NCI-H2107 treated with DMSO at 0.1 percent for 48 hours (cell line): ENCODE results near the gene HSD3B7.
"Not testable (repeated sequence)": the region's sequence is repeated elsewhere in the genome, so short reads cannot be mapped to it uniquely, and the experiment has no call there.

ENCODE experiments used
- DNase-seq: peaks from one replicate; lab custom pipeline; 2025; ENCODE audit not compliant: unreplicated experiment; lab: John Stamatoyannopoulos, UW

HSD3B7 gene

GRCh38 chr16:31017756-31018155 is 32.7 kb downstream of the HSD3B7 start:
- DNase-seq: not testable (repeated sequence)

- DNase-seq: no peak
These were observed 35.5 kb downstream of the HSD3B7 start for GRCh38 chr16:31020536-31020935.

- DNase-seq: no peak
These were observed 37.7 kb downstream of the HSD3B7 start for GRCh38 chr16:31022544-31023251.

GRCh38 chr16:31023252-31023602 is 38.2 kb downstream of the HSD3B7 start:
- no peak for DNase-seq

GRCh38 chr16:31023627-31024226 is 38.7 kb downstream of the HSD3B7 start:
- DNase-seq: no peak

GRCh38 chr16:31025339-31025738 is 40.3 kb downstream of the HSD3B7 start:
- DNase-seq: no peak

GRCh38 chr16:31029272-31029671 is 44.3 kb downstream of the HSD3B7 start:
- DNase-seq: no peak

GRCh38 chr16:31031276-31031675 is 46.3 kb downstream of the HSD3B7 start:
- DNase-seq: no peak

- DNase-seq: peak; percentile 77
These were observed 48.0 kb downstream of the HSD3B7 start, which contains the start of gene STX4 for GRCh38 chr16:31032736-31033708. Gene STX4, plus strand, starts transcription at chr16:31033558. Its CDS starts 248 bp downstream, at chr16:31033806.

- DNase-seq: peak; percentile 24
These were observed 48.9 kb downstream of the HSD3B7 start for GRCh38 chr16:31033709-31034492.

GRCh38 chr16:31036691-31037090 is 51.7 kb downstream of the HSD3B7 start:
- DNase-seq: no peak
